ENCODE measurements around the gene SLC38A2. TPM values are rescaled to one million over a fixed set of nuclear protein-coding genes. Genes with fewer than 3 reads are reported as not detected.

Gene SLC38A2
- total and polyA plus RNA-seq, 2 donors (not counting 1 experiment from before 2014, with no cell fraction given), result 61.6 to 202 TPM

DNA sequence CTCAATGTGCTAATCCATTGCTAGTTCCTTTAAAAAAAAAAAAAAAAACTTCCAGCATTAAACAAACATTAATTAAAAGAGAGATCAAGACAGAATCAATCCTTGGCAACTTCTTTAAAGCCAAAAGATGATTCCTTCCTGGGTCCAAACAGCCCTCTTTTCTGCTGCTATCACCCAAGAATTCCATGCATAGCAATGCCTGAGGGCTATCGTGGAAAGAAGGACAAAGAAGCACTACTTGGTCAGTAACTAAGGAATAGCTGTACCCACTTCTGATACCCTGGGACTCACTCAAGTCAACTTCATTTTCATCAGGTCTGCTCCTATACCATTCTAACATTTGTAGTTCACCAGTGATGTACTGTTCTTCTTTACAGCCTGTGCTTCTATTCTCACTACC, 51.8 kb downstream of the SLC38A2 start:
- ChIA-PET POLR2A (no interaction called here), CTCF (no interaction called here)
- Histone ChIP-seq H3K27ac (ENCODE audit: low read length in 2 of 2) (no peak overlapping the region), H3K9ac (ENCODE audit: low read length) (no peak overlapping the region), H3K4me1 (ENCODE audit: control insufficient read depth in 2 of 2, insufficient read depth in 2 of 2, low read length in 2 of 2) (no peaks in the 10 kb centered on the region), H4K20me1 (ENCODE audit: control insufficient read depth, insufficient read depth, low read length, poor library complexity, severe bottlenecking) (no peaks in the 10 kb centered on the region), H3K4me3 (ENCODE audit: control extremely low read depth in 1 of 5, extremely low read depth in 1 of 5, insufficient read depth in 1 of 5, low read depth in 2 of 5, low read length in 4 of 5) (no peak overlapping the region), H3K27me3 (replicated peaks in 1 of 4; ENCODE audit: control extremely low read depth in 1 of 4, control insufficient read depth in 3 of 4, insufficient read depth in 4 of 4, low read length in 3 of 4) (no peaks in the 10 kb centered on the region), H3K4me2 (replicated peaks; ENCODE audit: low read depth, low read length, poor library complexity, severe bottlenecking) (no peak overlapping the region), H3K9me3 (ENCODE audit: control extremely low read depth in 1 of 3, control insufficient read depth in 2 of 3, insufficient read depth in 1 of 3, low read length in 2 of 3) (peaks cover 1 to 15% (median 13%) of the 10 kb centered on the region in 3 donors), H3K36me3 (replicated peaks in 1 of 2; ENCODE audit: control extremely low read depth in 1 of 2, control insufficient read depth in 1 of 2, extremely low read depth in 1 of 2, insufficient read depth in 2 of 2, low read length in 1 of 2) (no peaks in the 10 kb centered on the region), H3K79me2 (ENCODE audit: control insufficient read depth, insufficient read depth, low read length) (no peaks in the 10 kb centered on the region), H2AFZ (ENCODE audit: insufficient read depth, low read depth, low read length, poor library complexity, severe bottlenecking) (no peak overlapping the region)
- H3K9me3 Mint-ChIP-seq (ENCODE audit: insufficient read depth), result peaks cover 4% of the 10 kb centered on the region
- H3K4me1 Mint-ChIP-seq, result no peaks in the 10 kb centered on the region
- no peak for ATAC-seq (ENCODE audit: low read depth)
- TF ChIP-seq, protein P1, sequence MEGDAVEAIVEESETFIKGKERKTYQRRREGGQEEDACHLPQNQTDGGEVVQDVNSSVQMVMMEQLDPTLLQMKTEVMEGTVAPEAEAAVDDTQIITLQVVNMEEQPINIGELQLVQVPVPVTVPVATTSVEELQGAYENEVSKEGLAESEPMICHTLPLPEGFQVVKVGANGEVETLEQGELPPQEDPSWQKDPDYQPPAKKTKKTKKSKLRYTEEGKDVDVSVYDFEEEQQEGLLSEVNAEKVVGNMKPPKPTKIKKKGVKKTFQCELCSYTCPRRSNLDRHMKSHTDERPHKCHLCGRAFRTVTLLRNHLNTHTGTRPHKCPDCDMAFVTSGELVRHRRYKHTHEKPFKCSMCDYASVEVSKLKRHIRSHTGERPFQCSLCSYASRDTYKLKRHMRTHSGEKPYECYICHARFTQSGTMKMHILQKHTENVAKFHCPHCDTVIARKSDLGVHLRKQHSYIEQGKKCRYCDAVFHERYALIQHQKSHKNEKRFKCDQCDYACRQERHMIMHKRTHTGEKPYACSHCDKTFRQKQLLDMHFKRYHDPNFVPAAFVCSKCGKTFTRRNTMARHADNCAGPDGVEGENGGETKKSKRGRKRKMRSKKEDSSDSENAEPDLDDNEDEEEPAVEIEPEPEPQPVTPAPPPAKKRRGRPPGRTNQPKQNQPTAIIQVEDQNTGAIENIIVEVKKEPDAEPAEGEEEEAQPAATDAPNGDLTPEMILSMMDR (IDR thresholded peaks at IDR 0.05), result no peak
- no peak for TF ChIP-seq EZH2 (IDR thresholded peaks at IDR 0.05; ENCODE audit: borderline replicate concordance, insufficient read depth, low read depth, low read length, poor library complexity, severe bottlenecking)
- H3K4me3 Mint-ChIP-seq, result no peak overlapping the region
- 100% methylated on average over 1 of the region's 1 CpG for WGBS (ENCODE audit: insufficient coverage)
- no peak for DNase-seq
- no peak overlapping the region for H3K27ac Mint-ChIP-seq
- intact Hi-C loops (cut with micrococcal nuclease), result no loop called here
- H3K27me3 Mint-ChIP-seq, result peaks cover 6% of the 10 kb centered on the region

DNA sequence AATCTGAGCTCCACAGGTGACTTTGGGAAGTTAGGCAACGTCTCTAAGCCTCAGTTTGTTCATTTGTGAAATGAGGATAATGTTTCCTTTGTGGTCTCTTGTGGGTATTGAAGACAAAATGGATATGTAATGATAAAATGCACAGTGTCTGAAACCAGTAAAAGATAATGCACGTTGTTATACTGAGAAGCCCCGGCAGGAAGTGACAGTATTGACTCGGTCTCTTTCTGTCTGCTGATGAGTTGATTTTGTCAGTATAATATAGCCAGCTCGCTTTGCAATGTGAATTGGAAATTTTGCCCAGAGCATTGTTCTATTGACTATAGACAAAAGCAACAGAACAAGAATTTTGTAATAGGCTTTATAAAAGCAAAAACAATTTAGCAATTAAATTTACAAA, 54.5 kb downstream of the SLC38A2 start:
- H3K27me3 Mint-ChIP-seq, result peaks cover 9% of the 10 kb centered on the region
- CTCF ChIA-PET, result interaction anchor here (1.5 kb wide), 1 partner anchor 14 kb away, joined by 3 read pairs; no protein-coding TSS in a partner anchor
- TF ChIP-seq, protein P1 (IDR thresholded peaks at IDR 0.05), result no peak

More for the DNA sequence above, 54.5 kb downstream of the SLC38A2 start:
- H3K9ac ChIP-seq (ENCODE audit: low read length), result no peak overlapping the region
- ATAC-seq (ENCODE audit: low read depth) (no peak), DNase-seq (no peak)
- peaks cover 0 to 5% (median 0%) of the 10 kb centered on the region in 3 donors for H3K9me3 ChIP-seq (ENCODE audit: control extremely low read depth in 1 of 3, control insufficient read depth in 2 of 3, insufficient read depth in 1 of 3, low read length in 2 of 3)
- H3K4me1 ChIP-seq (ENCODE audit: control insufficient read depth in 2 of 2, insufficient read depth in 2 of 2, low read length in 2 of 2), result no peaks in the 10 kb centered on the region
- H3K27me3 ChIP-seq (replicated peaks in 1 of 4; ENCODE audit: control extremely low read depth in 1 of 4, control insufficient read depth in 3 of 4, insufficient read depth in 4 of 4, low read length in 3 of 4), result no peaks in the 10 kb centered on the region
- intact Hi-C loops (cut with micrococcal nuclease), result no loop called here
- H3K9me3 Mint-ChIP-seq (ENCODE audit: insufficient read depth), result peaks cover 4% of the 10 kb centered on the region
- H4K20me1 ChIP-seq (ENCODE audit: control insufficient read depth, insufficient read depth, low read length, poor library complexity, severe bottlenecking), result no peaks in the 10 kb centered on the region
- no peak overlapping the region for H3K4me3 ChIP-seq (ENCODE audit: control extremely low read depth in 1 of 5, extremely low read depth in 1 of 5, insufficient read depth in 1 of 5, low read depth in 2 of 5, low read length in 4 of 5)
- no peak overlapping the region for H2AFZ ChIP-seq (ENCODE audit: insufficient read depth, low read depth, low read length, poor library complexity, severe bottlenecking)
- H3K27ac Mint-ChIP-seq, result no peak overlapping the region
- H3K4me1 Mint-ChIP-seq, result no peaks in the 10 kb centered on the region
- POLR2A ChIA-PET, result no interaction called here
- WGBS (ENCODE audit: insufficient coverage), result 84% methylated on average over 4 of the region's 5 CpGs
- no peaks in the 10 kb centered on the region for H3K79me2 ChIP-seq (ENCODE audit: control insufficient read depth, insufficient read depth, low read length)
- no peaks in the 10 kb centered on the region for H3K36me3 ChIP-seq (replicated peaks in 1 of 2; ENCODE audit: control extremely low read depth in 1 of 2, control insufficient read depth in 1 of 2, extremely low read depth in 1 of 2, insufficient read depth in 2 of 2, low read length in 1 of 2)
- no peak overlapping the region for H3K4me3 Mint-ChIP-seq
- no peak overlapping the region for H3K4me2 ChIP-seq (replicated peaks; ENCODE audit: low read depth, low read length, poor library complexity, severe bottlenecking)
- no peak overlapping the region for H3K27ac ChIP-seq (ENCODE audit: low read length in 2 of 2)

Other genes with a start within 250 kb of the SLC38A2 start
- gene SLC38A1, start 103.7 kb downstream of the SLC38A2 start, total RNA-seq, result 205 and 219 TPM in 2 replicates
- 38.1 and 60.0 TPM in 2 replicates for gene SLC38A1, start 103.7 kb downstream of the SLC38A2 start, polyA plus RNA-seq